HG03097 (cell line): ENCODE results near the gene WSCD1.

Source experiments
- ATAC-seq: cut with Tn5 transposase; IDR thresholded peaks from one replicate; pipeline ENCODE4 v1.9.1; 2021; ENCODE audit not compliant: unreplicated experiment, low FRiP score

Gene WSCD1

DNA sequence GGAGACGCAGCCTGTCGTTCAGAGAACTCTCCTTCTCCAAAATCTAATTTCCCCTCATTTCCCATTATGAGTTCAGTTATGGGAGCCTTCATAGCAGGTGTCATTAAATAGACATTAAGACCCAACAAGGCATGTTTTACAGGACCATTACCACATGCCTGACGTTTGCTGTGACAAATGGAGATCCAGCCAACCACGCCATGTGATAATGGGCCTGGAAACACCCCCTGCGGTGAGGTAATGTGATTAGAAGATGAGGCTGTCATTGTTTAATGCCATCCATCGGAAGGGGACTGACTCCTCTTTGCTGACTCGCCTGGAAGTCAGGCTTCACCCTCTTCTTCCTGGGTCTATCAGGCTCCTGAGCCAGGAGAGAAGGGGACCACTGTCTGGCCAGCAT, 76.9 kb downstream of the WSCD1 start:
- no peak for ATAC-seq

- ATAC-seq = no peak
Observed at GRCh38 chr17:6153375-6153774, 83.2 kb downstream of the WSCD1 start.

- ATAC-seq = no peak
Observed at GRCh38 chr17:6157716-6158115, 87.5 kb downstream of the WSCD1 start.

- no peak for ATAC-seq
Observed at GRCh38 chr17:6159541-6160231, 89.5 kb downstream of the WSCD1 start.

DNA sequence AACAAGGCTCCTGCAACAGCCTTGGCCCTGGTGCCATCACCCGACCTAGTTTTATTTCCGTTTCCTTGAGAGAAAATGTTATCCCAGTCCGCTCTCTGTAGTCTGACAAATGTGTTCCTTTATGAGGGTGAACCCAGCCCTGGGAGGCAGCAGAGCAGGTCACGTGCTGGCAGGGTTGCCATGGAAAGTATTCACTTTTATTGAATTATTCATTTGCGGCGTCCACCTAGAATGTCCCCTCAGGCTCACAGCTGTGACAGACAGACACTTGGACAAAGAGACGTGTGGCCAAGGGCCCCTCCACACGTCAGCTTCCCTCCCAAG, 90.0 kb downstream of the WSCD1 start:
- ATAC-seq = no peak

DNA sequence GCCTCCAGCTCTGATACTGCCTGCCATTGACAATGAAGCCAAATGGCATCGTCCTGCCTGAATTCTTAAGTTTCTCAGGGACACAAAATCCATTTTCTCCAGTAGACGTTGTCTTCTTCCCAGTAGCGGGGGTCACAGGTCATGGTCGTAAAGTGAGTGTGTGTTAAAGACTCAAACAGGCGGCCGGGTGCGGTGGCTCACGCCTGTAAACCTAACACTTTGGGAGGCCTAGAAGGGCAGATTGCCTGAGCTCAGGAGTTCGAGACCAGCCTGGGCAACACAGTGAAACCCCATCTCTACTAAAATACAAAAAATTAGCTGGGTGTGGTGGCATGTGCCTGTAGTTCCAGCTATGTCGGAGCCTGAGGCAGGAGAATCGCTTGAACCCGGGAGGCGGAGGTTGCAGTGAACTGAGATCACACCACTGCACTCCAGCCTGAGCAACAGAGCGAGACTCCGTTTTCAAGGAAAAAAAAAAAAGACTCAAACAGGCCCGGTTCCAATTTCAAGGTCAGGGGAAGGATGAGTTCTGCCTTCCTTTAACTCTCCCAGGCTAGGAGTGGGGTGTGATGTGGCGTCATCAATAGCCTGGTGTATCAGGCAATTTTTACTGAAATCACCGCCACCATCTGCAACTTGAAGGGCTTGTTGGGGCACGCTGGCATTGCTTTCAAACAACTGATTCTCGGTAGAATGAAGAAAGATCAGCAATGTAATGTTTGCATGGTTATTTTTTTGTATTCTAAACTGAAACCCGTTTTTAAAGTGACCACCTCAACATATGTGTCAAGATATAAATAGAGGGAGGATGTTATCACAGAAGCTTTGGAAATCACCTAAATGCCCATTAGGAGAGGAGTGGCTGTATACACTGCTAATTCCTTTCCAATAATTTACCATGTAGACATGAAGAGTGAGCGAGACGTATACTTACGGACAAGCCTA, 91.0 kb downstream of the WSCD1 start:
- ATAC-seq = no peak

DNA sequence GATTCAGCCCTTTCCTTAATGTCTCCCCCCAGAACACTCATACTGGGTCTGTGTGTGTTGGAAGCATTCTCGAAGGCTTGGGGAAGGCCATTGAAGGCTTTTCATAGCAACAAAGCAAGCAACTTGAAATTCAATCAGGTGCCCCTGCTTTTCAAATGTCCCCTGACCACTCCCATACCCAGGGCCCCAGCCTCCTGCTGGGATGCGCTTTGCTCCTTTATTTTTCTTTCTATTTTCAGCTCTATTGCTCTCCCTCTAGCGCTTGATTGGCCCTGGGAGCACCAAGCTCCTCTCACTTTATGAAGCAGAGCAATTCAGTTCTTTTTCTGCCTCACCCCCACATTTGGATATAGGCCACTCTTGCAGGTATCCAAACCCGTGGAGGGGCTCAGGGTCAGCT, 92.0 kb downstream of the WSCD1 start:
- no peak for ATAC-seq

DNA sequence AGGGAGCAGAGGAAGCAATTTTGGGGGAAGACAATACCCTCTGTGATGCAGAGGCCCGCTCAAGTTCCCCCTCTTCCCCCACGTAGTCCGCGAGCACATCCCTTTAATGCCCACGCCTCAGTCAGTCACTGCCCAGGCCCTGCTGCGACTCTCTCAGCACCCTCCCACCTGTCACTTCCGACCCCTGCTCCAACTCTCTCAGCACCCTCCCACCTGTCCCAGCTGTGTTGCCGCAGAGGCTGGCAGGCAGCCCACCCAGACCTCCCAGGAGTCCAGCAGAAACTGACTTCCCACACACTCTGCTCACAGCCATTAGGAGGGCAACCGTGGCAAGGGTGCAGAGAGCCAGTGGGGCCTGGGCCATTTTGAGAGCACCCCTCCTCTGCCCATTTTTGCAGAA, 92.7 kb downstream of the WSCD1 start:
- ATAC-seq = no peak

DNA sequence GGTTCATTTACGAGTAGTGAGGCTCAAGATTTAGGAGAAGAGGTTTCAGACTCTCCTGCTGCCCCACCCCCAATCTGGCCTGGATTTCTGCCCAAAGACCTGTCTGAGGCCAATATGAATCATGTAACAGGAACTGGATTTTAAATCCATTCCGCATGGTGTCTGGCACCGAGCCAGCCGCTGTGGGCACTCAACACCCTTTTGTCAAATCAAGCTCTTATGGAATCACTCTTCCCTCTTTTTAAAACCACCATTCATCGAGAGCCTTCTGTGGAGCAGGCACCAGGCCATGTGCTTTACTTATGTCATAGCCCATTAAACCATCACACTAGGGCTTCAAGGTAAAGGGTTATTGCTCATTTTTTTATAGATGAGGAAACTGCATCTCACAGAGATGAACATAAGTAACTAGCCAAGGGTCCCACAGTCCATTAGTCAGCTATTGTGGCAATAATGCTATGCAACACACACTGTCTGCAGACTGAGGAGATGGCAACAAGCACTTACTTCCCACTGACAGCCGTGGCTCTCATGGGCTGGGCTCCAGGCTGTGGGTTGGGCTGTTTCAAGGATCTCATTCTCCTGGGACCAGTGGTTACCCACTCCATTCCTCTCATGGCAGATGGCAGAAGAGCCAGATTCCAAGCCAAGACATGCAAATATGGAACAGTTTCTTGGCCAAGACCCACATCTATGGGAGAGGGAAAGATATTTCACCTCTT, 93.6 kb downstream of the WSCD1 start:
- ATAC-seq = no peak

DNA sequence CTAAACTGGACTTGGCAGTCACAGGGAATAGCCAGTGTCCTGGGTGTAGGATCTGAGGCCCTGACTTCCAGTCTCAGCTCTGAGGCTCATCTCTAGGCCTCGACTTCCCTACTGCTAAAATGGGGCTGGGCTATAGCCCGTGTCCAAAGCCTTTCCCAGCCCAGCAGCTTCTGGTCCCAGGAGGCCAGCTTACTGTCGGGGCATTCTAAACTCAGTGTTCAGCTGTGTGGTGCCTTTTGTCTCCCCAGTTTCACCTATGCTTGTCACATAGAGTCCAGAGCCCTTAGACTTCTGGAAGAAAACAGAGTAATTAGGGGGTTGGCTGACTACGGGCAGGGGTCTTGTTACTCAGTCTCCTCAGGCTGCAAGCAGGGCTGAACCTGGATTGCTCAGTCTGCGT, 94.8 kb downstream of the WSCD1 start:
- ATAC-seq = no peak

- ATAC-seq = no peak
Observed at GRCh38 chr17:6165806-6166205, 95.6 kb downstream of the WSCD1 start.

DNA sequence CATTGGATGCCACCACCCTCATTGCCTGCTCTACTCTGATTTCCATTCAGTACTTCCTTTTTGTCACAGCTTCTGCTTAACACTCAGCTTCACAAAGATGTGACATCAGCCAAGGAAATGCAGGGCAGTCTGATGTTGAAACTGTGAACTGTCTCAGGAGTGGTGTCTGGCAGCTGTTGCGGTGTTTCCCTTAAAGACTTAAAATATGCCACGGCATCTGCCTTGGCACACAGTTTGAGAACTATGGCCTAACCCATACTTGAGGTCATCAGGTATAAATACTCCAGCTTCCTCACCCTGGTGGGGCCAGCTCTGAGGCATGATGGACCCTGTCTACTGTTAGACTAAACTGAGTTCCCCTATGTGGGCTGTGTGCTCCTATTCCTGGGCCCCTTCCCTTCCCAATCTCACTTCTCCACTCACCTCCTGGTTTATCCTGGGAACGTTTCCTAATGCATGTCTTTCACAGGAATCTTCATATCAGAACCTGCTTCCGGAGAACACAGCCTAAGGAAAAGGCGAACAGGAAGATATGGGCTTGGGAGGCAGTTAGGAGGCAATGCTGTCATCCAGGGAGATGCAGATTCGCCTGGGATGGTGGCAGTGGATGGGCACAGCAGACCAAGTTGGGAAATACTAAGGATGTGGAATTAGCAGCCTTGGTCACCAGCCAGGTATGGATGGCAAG, 96.5 kb downstream of the WSCD1 start:
- no peak for ATAC-seq

DNA sequence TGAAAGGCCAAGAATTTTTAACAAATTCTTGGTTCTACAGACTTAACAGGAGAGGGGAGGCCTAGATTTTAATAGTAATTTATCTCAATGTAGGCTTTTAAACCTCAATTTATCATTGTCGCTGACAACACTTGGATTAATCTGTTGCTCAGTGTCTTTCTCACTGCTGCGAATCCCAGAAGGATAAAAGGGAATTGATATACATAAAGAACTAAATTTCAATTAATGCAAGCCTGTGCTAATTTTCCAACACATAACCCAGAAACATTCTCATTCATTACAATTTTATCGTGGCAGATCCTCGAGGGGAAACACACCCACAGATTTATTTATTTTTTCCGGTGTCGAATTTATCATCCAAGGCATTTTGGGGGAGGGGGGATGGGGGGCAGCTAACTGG, 98.1 kb downstream of the WSCD1 start:
- ATAC-seq = no peak

GRCh38 chr17:6170349-6170748, 100.2 kb downstream of the WSCD1 start:
- no peak for ATAC-seq

DNA sequence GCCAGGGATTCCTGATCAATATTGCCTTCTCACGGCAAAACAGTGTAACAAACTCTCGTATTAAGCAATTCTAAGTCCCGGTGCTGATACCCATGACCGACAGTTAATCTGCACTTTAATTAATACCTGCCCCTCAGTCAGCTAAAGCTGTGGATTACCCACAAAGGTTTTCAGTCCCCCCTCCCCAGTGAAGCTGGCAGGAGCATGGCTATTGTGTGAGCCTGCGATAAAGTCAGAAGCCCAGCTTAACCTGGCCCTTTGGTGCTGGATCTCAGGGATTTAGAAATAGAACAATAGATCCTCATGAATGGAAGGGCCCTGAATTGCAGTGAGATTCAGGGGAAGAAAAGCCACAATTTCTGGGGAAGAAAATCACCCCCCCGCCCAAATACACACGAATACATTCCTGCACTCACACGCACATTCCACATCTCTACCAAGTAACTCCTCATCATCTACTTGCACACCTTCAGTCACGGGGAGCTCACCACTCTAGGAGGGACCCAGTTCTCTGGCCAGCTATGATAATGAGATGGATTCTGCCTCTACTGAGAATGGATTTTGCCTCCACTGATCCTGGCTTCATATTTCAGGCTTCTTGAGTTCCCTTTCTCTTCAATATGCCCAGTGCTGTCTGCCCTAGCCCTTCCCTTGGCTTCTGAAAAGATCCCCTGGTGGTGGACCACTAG, 102.6 kb downstream of the WSCD1 start:
- ATAC-seq = no peak

- ATAC-seq = no peak
Observed at GRCh38 chr17:6173653-6174052, 103.5 kb downstream of the WSCD1 start.
